Adrenal gland (tissue), 12 donors: ENCODE results near the gene TDO2. TPM values are rescaled to one million over a fixed set of nuclear protein-coding genes. Genes with fewer than 3 reads are reported as not detected.

ENCODE experiments used
- DNase-seq, 7 donors: peaks; one replicate each; pipeline ENCODE4 v3.0.0-alpha.2; 2019 to 2020
- H3K27ac ChIP-seq, 5 donors: fragments of 200-600 bp; sonication (generic) in 4 of 5; 1 replicate in 3 of 5; 2 replicates in 2 of 5; pipeline versions ENCODE4 v1.5.1 to v1.8.0; 2016 to 2020; ENCODE audit warnings: mild to moderate bottlenecking in 1 of 5
- H3K27me3 ChIP-seq: fragments of 200-600 bp; 2 replicates; pipeline ENCODE4 v1.8.0; 2021
- H3K36me3 ChIP-seq, 2 donors: fragments of 200-600 bp; replicated peaks in 1 of 2; 1 replicate in 1 of 2; 2 replicates in 1 of 2; pipeline versions ENCODE4 v1.5.1 to v1.8.0; 2018 to 2022
- H3K4me1 ChIP-seq, 2 donors: fragments of 200-600 bp; replicated peaks in 1 of 2; 1 replicate in 1 of 2; 2 replicates in 1 of 2; pipeline versions ENCODE4 v1.5.1 to v1.8.0; 2018 to 2021
- H3K4me3 ChIP-seq, 4 donors: fragments of 200-600 bp; sonication (generic) in 3 of 4; one replicate each; pipeline ENCODE4 v1.5.1; 2016 to 2018
- H3K9me3 ChIP-seq, 3 donors: fragments of 200-600 bp; sonication (generic) in 1 of 3; replicated peaks in 1 of 3; 1 replicate in 2 of 3; 2 replicates in 1 of 3; pipeline versions ENCODE4 v1.5.1 to v1.8.0; 2016 to 2021
- POLR2A ChIP-seq, 2 donors: fragments of 450-650 bp; IDR thresholded peaks; one replicate each; pipeline ENCODE4 v1.6.1; 2017; ENCODE audit warnings: antibody characterized with exemption in 2 of 2, mild to moderate bottlenecking in 2 of 2, moderate library complexity in 1 of 2
- WGBS, 4 donors: extraction: QIAGEN DNeasy Blood & Tissue Kit in 2 of 4; methylation state at CpG; one replicate each; pipeline versions ENCODE4 v1.1.5 to v1.1.7; 2013 to 2017; 5-methylcytosine and 5-hydroxymethylcytosine counted together
- intact Hi-C, 2 donors: fragments of 100-400 bp; cut with DNase I; formaldehyde crosslinking; loops; one replicate each; pipeline versions ENCODE4 v1.14.1 to v1.15.0; 2022 to 2023
- polyA plus RNA-seq, 3 donors: library from polyadenylated mRNA; stranded (reverse); fragments of 200-250 nt in 2 of 3; fragments of 350-450 nt in 1 of 3; fragmentation: Illumina TruSeq in 1 of 3; extraction: RNeasy Lipid Tissue Mini Kit (QIAGEN cat#74804) in 1 of 3; gene quantifications; one replicate each; pipeline ENCODE4 v1.2.3, GENCODE V29; 2013 to 2014
- total RNA-seq, 9 donors: library from RNA; depleted of rRNA in 4 of 9; stranded (reverse); fragments of >200 nt in 4 of 9; fragments of 120-200 nt in 1 of 9; fragmentation: NEBNext Ultra II Directional in 1 of 9; extraction: Animal tissue kit (Norgen Biotek cat#: 25700) in 1 of 9; gene quantifications; one replicate each; pipeline versions ENCODE4 v1.1.0 to v1.2.4, GENCODE V29; 2013 to 2023
- TF ChIP-seq, protein P1 (sequence below), 6 experiments: fragments of 450-650 bp in 4 of 6; fragments of 200-600 bp in 2 of 6; sonication (generic) in 1 of 6; IDR thresholded peaks; 1 replicate in 5 of 6; 2 replicates in 1 of 6; pipeline versions ENCODE4 v1.5.1 to v1.8.0; 2016 to 2021; ENCODE audit warnings: antibody characterized with exemption in 6 of 6, mild to moderate bottlenecking in 2 of 6, moderate library complexity in 1 of 6
- donor health status: healthy with polysubstance abuse.
- donor health status: Bipolar disorder and iron deficiency.
- donor health status: DM: yes; HTN: yes; CAD: no.
- donor health status: DM: no; HTN: no; CAD: no.
- donor health status: DM: no; HTN: no; CAD: no.
- donor health status: DM: yes; HTN: yes; CAD: no.

The TDO2 gene
- total and polyA plus RNA-seq, 12 donors: 0.56 to 9.8 (median 2.6) TPM

DNA sequence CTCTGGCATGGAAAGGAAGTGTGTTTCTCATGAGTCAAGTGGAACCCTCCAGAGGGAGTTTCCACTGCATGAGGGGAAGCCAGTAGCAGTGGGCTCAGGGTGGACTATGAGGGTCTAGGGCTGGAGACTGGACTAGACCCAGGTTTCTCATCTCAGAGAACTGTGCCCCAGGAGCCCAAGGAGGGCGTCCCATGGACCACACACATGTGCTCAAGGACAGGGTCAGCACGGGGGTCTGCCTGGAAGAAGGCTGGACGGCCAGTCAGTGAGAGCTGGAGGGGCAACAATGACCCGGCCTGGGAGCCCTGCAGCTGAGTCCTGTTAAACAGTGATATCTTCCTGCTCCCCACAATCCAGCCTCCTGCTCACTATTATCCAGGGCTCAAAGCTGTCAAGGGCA is 55.9 kb downstream of the TDO2 start:
- Histone ChIP-seq H3K27me3 (no peaks in the 10 kb centered on the region), H3K4me3 (no peak overlapping the region), H3K27ac (no peak overlapping the region), H3K4me1 (no peaks in the 10 kb centered on the region), H3K9me3 (no peaks in the 10 kb centered on the region), H3K36me3 (no peaks in the 10 kb centered on the region)
- TF ChIP-seq, protein P1, sequence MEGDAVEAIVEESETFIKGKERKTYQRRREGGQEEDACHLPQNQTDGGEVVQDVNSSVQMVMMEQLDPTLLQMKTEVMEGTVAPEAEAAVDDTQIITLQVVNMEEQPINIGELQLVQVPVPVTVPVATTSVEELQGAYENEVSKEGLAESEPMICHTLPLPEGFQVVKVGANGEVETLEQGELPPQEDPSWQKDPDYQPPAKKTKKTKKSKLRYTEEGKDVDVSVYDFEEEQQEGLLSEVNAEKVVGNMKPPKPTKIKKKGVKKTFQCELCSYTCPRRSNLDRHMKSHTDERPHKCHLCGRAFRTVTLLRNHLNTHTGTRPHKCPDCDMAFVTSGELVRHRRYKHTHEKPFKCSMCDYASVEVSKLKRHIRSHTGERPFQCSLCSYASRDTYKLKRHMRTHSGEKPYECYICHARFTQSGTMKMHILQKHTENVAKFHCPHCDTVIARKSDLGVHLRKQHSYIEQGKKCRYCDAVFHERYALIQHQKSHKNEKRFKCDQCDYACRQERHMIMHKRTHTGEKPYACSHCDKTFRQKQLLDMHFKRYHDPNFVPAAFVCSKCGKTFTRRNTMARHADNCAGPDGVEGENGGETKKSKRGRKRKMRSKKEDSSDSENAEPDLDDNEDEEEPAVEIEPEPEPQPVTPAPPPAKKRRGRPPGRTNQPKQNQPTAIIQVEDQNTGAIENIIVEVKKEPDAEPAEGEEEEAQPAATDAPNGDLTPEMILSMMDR (IDR thresholded peaks at IDR 0.05): no peak
- no peak for TF ChIP-seq POLR2A (IDR thresholded peaks at IDR 0.05)
- intact Hi-C loops: no loop called here
- 67 to 82% (median 76%) methylated on average over 1 to 4 of the region's 4 CpGs for WGBS, 4 donors
- no peak for DNase-seq

DNA sequence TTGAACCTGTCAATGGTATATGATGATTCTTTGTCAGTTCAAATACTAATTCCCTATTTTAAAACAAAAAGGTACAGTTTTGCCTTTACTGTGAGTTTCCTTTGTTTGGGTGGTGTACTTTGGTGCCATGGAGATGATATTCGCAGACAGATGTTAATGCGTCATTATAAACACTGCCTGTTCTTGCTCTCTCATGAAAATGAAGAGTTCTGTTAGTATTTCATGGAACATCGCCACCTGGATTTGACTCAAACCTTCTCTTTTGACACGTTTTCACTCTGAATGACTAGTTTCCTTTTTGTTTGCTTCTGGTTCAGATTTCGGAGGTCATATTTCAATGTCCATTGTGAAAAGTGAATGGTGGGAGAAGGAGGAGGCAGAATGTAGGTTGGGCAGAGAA is 57.0 kb downstream of the TDO2 start:
- Histone ChIP-seq H3K27ac (no peak overlapping the region), H3K27me3 (no peaks in the 10 kb centered on the region), H3K36me3 (no peaks in the 10 kb centered on the region), H3K4me3 (no peak overlapping the region), H3K4me1 (no peaks in the 10 kb centered on the region), H3K9me3 (no peaks in the 10 kb centered on the region)
- TF ChIP-seq, protein P1 (IDR thresholded peaks at IDR 0.05): no peak
- TF ChIP-seq POLR2A (IDR thresholded peaks at IDR 0.05): no peak
- intact Hi-C loops: no loop called here
- DNase-seq: no peak
- 70 to 79% (median 75%) methylated on average over 5 of the region's 5 CpGs for WGBS, 4 donors

DNA sequence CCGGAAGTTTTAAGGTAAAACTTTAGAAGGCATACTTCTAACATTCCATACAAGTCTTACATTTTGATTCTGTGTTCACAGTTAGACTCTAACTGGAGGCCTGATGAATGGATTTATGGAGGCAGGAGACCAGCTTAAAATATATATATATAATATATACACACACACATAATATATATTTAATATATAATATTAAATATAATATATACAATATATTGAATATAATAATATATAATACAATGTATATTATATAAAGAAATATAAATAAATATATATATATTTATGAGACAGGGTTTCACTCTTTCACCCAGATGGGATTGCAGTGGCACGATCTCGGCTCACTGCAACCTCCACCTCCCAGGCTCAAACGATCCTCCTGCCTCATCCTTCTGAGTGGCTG is 58.1 kb downstream of the TDO2 start:
- H3K27me3 ChIP-seq: no peaks in the 10 kb centered on the region
- H3K36me3 ChIP-seq: no peaks in the 10 kb centered on the region
- H3K27ac ChIP-seq: no peak overlapping the region
- no peak for TF ChIP-seq POLR2A (IDR thresholded peaks at IDR 0.05)
- TF ChIP-seq, protein P1 (IDR thresholded peaks at IDR 0.05): no peak
- intact Hi-C loops: no loop called here
- DNase-seq: no peak
- WGBS, 4 donors: 88 to 94% (median 92%) methylated on average over 4 of the region's 4 CpGs
- H3K4me1 ChIP-seq: no peaks in the 10 kb centered on the region
- no peaks in the 10 kb centered on the region for H3K9me3 ChIP-seq
- no peak overlapping the region for H3K4me3 ChIP-seq

DNA sequence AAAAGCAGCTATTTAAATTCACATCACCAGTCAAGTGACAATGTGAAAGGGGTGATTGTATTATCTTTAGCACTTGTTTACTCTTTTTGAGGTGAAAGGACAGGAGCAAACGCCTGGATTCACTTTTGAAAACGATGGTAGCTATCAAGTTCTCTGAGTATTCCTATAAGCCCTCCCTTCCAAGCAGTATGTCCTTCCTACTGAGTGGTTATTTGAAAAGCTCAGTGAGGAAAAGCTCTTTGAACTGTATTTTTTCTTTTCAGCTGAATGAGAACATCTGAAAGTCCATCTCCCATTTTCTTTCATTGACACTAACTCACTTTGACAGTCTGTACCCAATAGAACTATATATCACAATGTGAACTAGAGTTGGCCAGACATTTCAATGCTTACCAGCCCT is 59.3 kb downstream of the TDO2 start:
- Histone ChIP-seq H3K9me3 (no peaks in the 10 kb centered on the region), H3K27ac (no peak overlapping the region), H3K27me3 (no peaks in the 10 kb centered on the region), H3K36me3 (no peaks in the 10 kb centered on the region), H3K4me3 (no peak overlapping the region), H3K4me1 (no peaks in the 10 kb centered on the region)
- DNase-seq: no peak
- no peak for TF ChIP-seq POLR2A (IDR thresholded peaks at IDR 0.05)
- TF ChIP-seq, protein P1 (IDR thresholded peaks at IDR 0.05): no peak
- intact Hi-C loops: no loop called here
- WGBS, 4 donors: 45 to 74% (median 56%) methylated on average over 2 of the region's 2 CpGs
